A549 (cell line): Measurements from ENCODE around the gene RBM10. TPM values are rescaled to one million over a fixed set of nuclear protein-coding genes. Genes with fewer than 3 reads are reported as not detected.

Source experiments
- ATAC-seq, 2 experiments: fragments of 200-7000 bp in 1 of 2; fragments of >200 bp in 1 of 2; cut with Nextera tagmentation in 1 of 2; cut with Tn5 transposase in 1 of 2; 3 replicates each; pipeline versions ENCODE4 v1.8.0 to v1.9.1; 2018 to 2020; ENCODE audit warnings: mild to moderate bottlenecking in 1 of 2, moderate library complexity in 1 of 2
- CTCF ChIA-PET: fragments of 300-600 bp; sonication (Branson Sonifier 250); formaldehyde crosslinking; extraction: SDS; loops from one replicate; lab custom pipeline; 2021; ENCODE audit warnings: antibody characterized with exemption, inconsistent platforms; lab: Yijun Ruan, JAX
- POLR2A ChIA-PET: fragments of 350-600 bp; formaldehyde crosslinking; extraction: SDS; loops from one replicate; lab custom pipeline; 2021; ENCODE audit warnings: antibody characterized with exemption, inconsistent platforms; lab: Yijun Ruan, JAX
- DNase-seq, 2 experiments: peaks; one replicate each; pipeline versions ENCODE4 v3.0.0 to v3.0.0-alpha.2; 2011 to 2016; ENCODE audit warnings: low read depth in 1 of 2, low spot score in 1 of 2
- FAIRE-seq: peaks from 2 replicates; lab custom pipeline; 2011; peaks lifted over from hg19 to GRCh38; lab: Jason Lieb, UNC
- H3K27ac ChIP-seq, 2 experiments: fragments of >200 bp; sonication (Bioruptor Twin); formaldehyde crosslinking; 3 replicates each; pipeline ENCODE4 v1.5.1; 2016 to 2017
- H3K4me1 ChIP-seq: fragments of >200 bp; sonication (Bioruptor Twin); formaldehyde crosslinking; 3 replicates; pipeline ENCODE4 v1.6.1; 2016
- H3K4me2 ChIP-seq: fragments of >200 bp; sonication (Bioruptor Twin); formaldehyde crosslinking; 3 replicates; pipeline ENCODE4 v1.6.1; 2016
- H3K4me3 ChIP-seq: fragments of >200 bp; sonication (Bioruptor Twin); formaldehyde crosslinking; 3 replicates; pipeline ENCODE4 v1.5.1; 2016
- H3K9me3 ChIP-seq: fragments of >200 bp; sonication (Bioruptor Twin); formaldehyde crosslinking; 3 replicates; pipeline ENCODE4 v1.6.1; 2016
- BCL3 ChIP-seq: fragments of >200 bp; sonication (Bioruptor Twin); formaldehyde crosslinking; IDR thresholded peaks from 3 replicates; pipeline ENCODE4 v1.6.1; 2016
- CBX8 ChIP-seq: fragments of 200-600 bp; sonication (generic); IDR thresholded peaks from 2 replicates; pipeline ENCODE4 v1.6.1; 2016
- CEBPB ChIP-seq, 2 experiments: fragments of >200 bp in 1 of 2; sonication (Bioruptor Twin) in 1 of 2; formaldehyde crosslinking in 1 of 2; IDR thresholded peaks; 2 replicates each; pipeline ENCODE4 v1.6.1; 2012 to 2016
- CHD2 ChIP-seq: fragments of 150-350 bp; IDR thresholded peaks from 2 replicates; pipeline ENCODE4 v1.6.1; 2014; ENCODE audit warnings: low read length; ENCODE audit not compliant: partially characterized antibody
- E2F6 ChIP-seq: IDR thresholded peaks from 2 replicates; pipeline ENCODE4 v1.6.1; 2012; ENCODE audit warnings: low read depth, borderline replicate concordance
- EHF ChIP-seq: fragments of 250-450 bp; sonication (Bioruptor Pico); IDR thresholded peaks from 2 replicates; pipeline ENCODE4 v1.5.0; 2020; ENCODE audit warnings: mild to moderate bottlenecking
- EP300 ChIP-seq, 2 experiments: fragments of >200 bp; sonication (Bioruptor Twin); formaldehyde crosslinking; IDR thresholded peaks; 2 replicates in 1 of 2; 3 replicates in 1 of 2; pipeline ENCODE4 v1.6.1; 2016 to 2017
- ESRRA ChIP-seq: fragments of 150-350 bp; IDR thresholded peaks from 2 replicates; pipeline ENCODE4 v1.6.1; 2014; ENCODE audit warnings: mild to moderate bottlenecking, low read length, borderline replicate concordance
- HDAC2 ChIP-seq: fragments of 200-600 bp; sonication (generic); IDR thresholded peaks from 2 replicates; pipeline ENCODE4 v1.6.1; 2016
- HMGXB4 ChIP-seq: fragments of 250-450 bp; sonication (Bioruptor Pico); IDR thresholded peaks from 2 replicates; pipeline ENCODE4 v1.5.0; 2021; ENCODE audit warnings: mild to moderate bottlenecking, moderate library complexity, borderline replicate concordance
- HOXA7 ChIP-seq: fragments of 250-450 bp; sonication (Bioruptor Pico); IDR thresholded peaks from 2 replicates; pipeline ENCODE4 v1.5.0; 2020; ENCODE audit warnings: mild to moderate bottlenecking, moderate library complexity
- JUN ChIP-seq, 2 experiments: fragments of >200 bp; sonication (Bioruptor Twin); formaldehyde crosslinking; IDR thresholded peaks; 2 replicates in 1 of 2; 3 replicates in 1 of 2; pipeline ENCODE4 v1.6.1; 2016 to 2017
- JUNB ChIP-seq: fragments of >200 bp; sonication (Bioruptor Twin); formaldehyde crosslinking; IDR thresholded peaks from 2 replicates; pipeline ENCODE4 v1.6.1; 2016
- KDM1A ChIP-seq: fragments of 200-600 bp; sonication (generic); IDR thresholded peaks from 2 replicates; pipeline ENCODE4 v1.6.1; 2016; ENCODE audit warnings: low read depth, mild to moderate bottlenecking
- KDM5A ChIP-seq: fragments of 200-600 bp; sonication (generic); IDR thresholded peaks from 2 replicates; pipeline ENCODE4 v1.6.1; 2016; ENCODE audit warnings: antibody characterized with exemption, mild to moderate bottlenecking
- MYC ChIP-seq: IDR thresholded peaks from 2 replicates; pipeline ENCODE4 v1.6.1; 2012; ENCODE audit warnings: mild to moderate bottlenecking, inconsistent platforms, low read length, improper control_type of control experiment, borderline replicate concordance
- NPAS2 ChIP-seq: fragments of 250-450 bp; sonication (Bioruptor Pico); IDR thresholded peaks from 2 replicates; pipeline ENCODE4 v1.8.0; 2022; ENCODE audit warnings: mild to moderate bottlenecking, moderate library complexity, borderline replicate concordance
- PBX3 ChIP-seq: IDR thresholded peaks from 2 replicates; pipeline ENCODE4 v1.6.1; 2012
- PHF8 ChIP-seq: fragments of 200-600 bp; sonication (generic); IDR thresholded peaks from 2 replicates; pipeline ENCODE4 v1.6.1; 2016; ENCODE audit warnings: low read depth, mild to moderate bottlenecking, antibody characterized with exemption, moderate library complexity, borderline replicate concordance
- POLR2A ChIP-seq: IDR thresholded peaks from 2 replicates; pipeline ENCODE4 v1.6.1; 2012; ENCODE audit warnings: mild to moderate bottlenecking, low read length
- POLR2AphosphoS2 ChIP-seq: conservative IDR thresholded peaks from 2 replicates; pipeline ENCODE4 v1.6.1; 2012; ENCODE audit warnings: low read length, improper control_type of control experiment, inconsistent platforms
- SREBF2 ChIP-seq: fragments of 450-650 bp; IDR thresholded peaks from 2 replicates; pipeline ENCODE4 v1.6.1; 2014; ENCODE audit warnings: mild to moderate bottlenecking, moderate library complexity
- TP53 ChIP-seq: fragments of 250-450 bp; sonication (Bioruptor Pico); IDR thresholded peaks from 2 replicates; pipeline ENCODE4 v1.5.0; 2021; ENCODE audit warnings: mild to moderate bottlenecking, moderate library complexity
- USF2 ChIP-seq: fragments of 450-650 bp; IDR thresholded peaks from 2 replicates; pipeline ENCODE4 v1.6.1; 2014; ENCODE audit warnings: antibody characterized with exemption
- ZC3H11A ChIP-seq: fragments of 450-650 bp; IDR thresholded peaks from 2 replicates; pipeline ENCODE4 v1.6.1; 2014; ENCODE audit warnings: antibody characterized with exemption, mild to moderate bottlenecking
- ZNF302 ChIP-seq: fragments of 250-450 bp; sonication (Bioruptor Pico); IDR thresholded peaks from 2 replicates; pipeline ENCODE4 v1.9.0; 2021; ENCODE audit warnings: inconsistent platforms, mild to moderate bottlenecking, moderate library complexity
- ZSCAN20 ChIP-seq: fragments of 250-450 bp; sonication (Bioruptor Pico); IDR thresholded peaks from 2 replicates; pipeline ENCODE4 v1.8.0; 2022; ENCODE audit warnings: mild to moderate bottlenecking, moderate library complexity
- WGBS: methylation state at CpG from one replicate; pipeline ENCODE4 v1.1.6; 2017; ENCODE audit errors: missing lambda C conversion rate; 5-methylcytosine and 5-hydroxymethylcytosine counted together
- polyA plus RNA-seq, 4 experiments: library from polyadenylated mRNA; depleted of rRNA in 3 of 4; stranded (reverse); fragments of >200 nt; fragmentation: RNase III in 1 of 4; extraction: RNeasy Plus Mini Kit Qiagen cat#74134 plus additional on column Dnase treatment in 1 of 4; gene quantifications; 2 replicates in 3 of 4; 3 replicates in 1 of 4; pipeline ENCODE4 v1.2.3, GENCODE V29; 2011 to 2017

Gene RBM10
- polyA plus RNA-seq, 2 of the 4 experiments (the other 2 are of a cell fraction), result 21.1 to 29.8 TPM

DNA sequence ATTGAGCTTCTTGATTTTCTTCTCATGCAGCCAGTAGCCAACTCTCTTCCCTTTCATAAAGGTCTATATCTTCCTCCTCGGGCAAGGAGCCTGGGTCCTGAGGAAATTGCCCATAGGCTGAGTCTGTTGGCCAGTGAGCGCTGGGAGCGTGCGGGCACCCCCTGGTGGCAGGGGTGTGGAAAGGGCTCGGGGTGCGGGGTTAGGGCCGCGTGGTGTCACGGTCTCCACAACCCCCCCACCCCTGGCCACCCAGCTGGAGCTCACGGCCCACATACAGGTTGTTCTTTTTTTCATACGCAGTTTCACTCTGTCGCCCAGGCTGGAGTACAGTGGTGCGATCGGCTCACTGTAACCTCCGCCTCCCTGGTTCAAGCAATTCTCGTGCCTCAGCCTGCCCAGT is 13.1 kb downstream of the RBM10 start (continued):
- TF ChIP-seq HMGXB4 (CRISPR knock-in tag) (no peak), CEBPB (IDR thresholded peaks at IDR 0.05) (no peak), USF2 (no peak), SREBF2 (no peak), CHD2 (no peak), HDAC2 (no peak), PBX3 (no peak), ZC3H11A (no peak), EHF (CRISPR knock-in tag) (no peak)

GRCh38 chrX:47158781-47159180 is 13.8 kb downstream of the RBM10 start:
- no peak for ATAC-seq
- ChIA-PET POLR2A (no interaction called here), CTCF (no interaction called here)
- 94% methylated on average over 4 of the region's 5 CpGs for WGBS
- TF ChIP-seq NPAS2 (CRISPR knock-in tag) (no peak), POLR2A (no peak), ESRRA (no peak), MYC (no peak), ZNF302 (CRISPR knock-in tag) (no peak), BCL3 (no peak), PHF8 (no peak), JUNB (no peak), HOXA7 (CRISPR knock-in tag) (no peak), ZSCAN20 (CRISPR knock-in tag) (no peak), JUN (IDR thresholded peaks at IDR 0.05) (no peak), EP300 (IDR thresholded peaks at IDR 0.05) (no peak), SREBF2 (no peak), KDM5A (no peak), HDAC2 (no peak), CHD2 (no peak)
- Histone ChIP-seq H3K4me3 (no peak overlapping the region), H3K27ac (no peak overlapping the region), H3K4me1 (peaks cover 8% of the 10 kb centered on the region; the same call in 1 of the 3 replicates), H3K4me2 (no peak overlapping the region), H3K9me3 (no peaks in the 10 kb centered on the region)
- FAIRE-seq, result no peak
- no peak for DNase-seq

- DNase-seq, result no peak
- H3K4me2 ChIP-seq, result no peak overlapping the region
- no peaks in the 10 kb centered on the region for H3K9me3 ChIP-seq
- FAIRE-seq, result no peak
- ChIA-PET POLR2A (no interaction called here), CTCF (no interaction called here)
- H3K4me3 ChIP-seq, result no peak overlapping the region
- no peak for TF ChIP-seq PBX3
- no peak for TF ChIP-seq CBX8
- TF ChIP-seq NPAS2 (CRISPR knock-in tag), result no peak
- TF ChIP-seq JUNB, result no peak
- TF ChIP-seq EP300 (IDR thresholded peaks at IDR 0.05), result no peak
- TF ChIP-seq E2F6, result no peak
- no peak for TF ChIP-seq PHF8
- TF ChIP-seq SREBF2, result no peak
- no peak for TF ChIP-seq ZSCAN20 (CRISPR knock-in tag)
- no peak for TF ChIP-seq USF2
- no peak for TF ChIP-seq BCL3
- TF ChIP-seq KDM1A, result no peak
- TF ChIP-seq MYC, result no peak
- TF ChIP-seq TP53 (CRISPR knock-in tag), result no peak
- no peak for TF ChIP-seq POLR2AphosphoS2
- 91% methylated on average over 4 of the region's 4 CpGs for WGBS
- peaks cover 8% of the 10 kb centered on the region; the same call in 1 of the 3 replicates for H3K4me1 ChIP-seq
- H3K27ac ChIP-seq, result no peak overlapping the region
- no peak for ATAC-seq
These were observed 15.8 kb downstream of the RBM10 start for GRCh38 chrX:47160781-47161180.
